ENCODE measurements around the gene MALL.
"Not testable (repeated sequence)": the region's sequence is repeated elsewhere in the genome, so short reads cannot be mapped to it uniquely, and the experiment has no call there.

DNA sequence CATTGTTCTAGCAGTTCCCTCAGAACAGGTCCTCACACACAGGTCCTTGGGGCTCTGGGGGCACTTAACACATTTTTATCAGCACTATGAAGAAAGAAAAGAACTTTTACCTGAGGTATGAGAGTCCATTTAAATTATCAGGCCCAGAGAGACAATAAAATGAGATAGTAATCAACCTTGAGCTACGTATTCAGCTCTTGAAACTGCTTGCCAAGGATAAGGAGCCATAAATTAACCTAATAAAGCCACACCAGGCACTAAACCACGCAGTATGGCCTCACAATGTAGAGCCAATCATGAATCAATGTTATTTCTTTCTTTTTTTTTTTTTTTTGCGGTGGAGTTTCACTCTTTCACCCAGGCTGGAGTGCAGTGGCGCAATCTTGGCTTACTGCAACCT lies 37.5 kb downstream of the MALL start:
- not testable (repeated sequence) for TF ChIP-seq TAF1, POLR2A, POLR2AphosphoS5, SPI1 (IDR thresholded peaks at IDR 0.05; ENCODE audit: low read depth, low read length)
